NCI-H748 (cell line): Measurements from ENCODE around the gene ENO2.

Experiments used
- DNase-seq: peaks from one replicate; lab custom pipeline; 2025; ENCODE audit not compliant: unreplicated experiment; lab: John Stamatoyannopoulos, UW

Gene ENO2

DNA sequence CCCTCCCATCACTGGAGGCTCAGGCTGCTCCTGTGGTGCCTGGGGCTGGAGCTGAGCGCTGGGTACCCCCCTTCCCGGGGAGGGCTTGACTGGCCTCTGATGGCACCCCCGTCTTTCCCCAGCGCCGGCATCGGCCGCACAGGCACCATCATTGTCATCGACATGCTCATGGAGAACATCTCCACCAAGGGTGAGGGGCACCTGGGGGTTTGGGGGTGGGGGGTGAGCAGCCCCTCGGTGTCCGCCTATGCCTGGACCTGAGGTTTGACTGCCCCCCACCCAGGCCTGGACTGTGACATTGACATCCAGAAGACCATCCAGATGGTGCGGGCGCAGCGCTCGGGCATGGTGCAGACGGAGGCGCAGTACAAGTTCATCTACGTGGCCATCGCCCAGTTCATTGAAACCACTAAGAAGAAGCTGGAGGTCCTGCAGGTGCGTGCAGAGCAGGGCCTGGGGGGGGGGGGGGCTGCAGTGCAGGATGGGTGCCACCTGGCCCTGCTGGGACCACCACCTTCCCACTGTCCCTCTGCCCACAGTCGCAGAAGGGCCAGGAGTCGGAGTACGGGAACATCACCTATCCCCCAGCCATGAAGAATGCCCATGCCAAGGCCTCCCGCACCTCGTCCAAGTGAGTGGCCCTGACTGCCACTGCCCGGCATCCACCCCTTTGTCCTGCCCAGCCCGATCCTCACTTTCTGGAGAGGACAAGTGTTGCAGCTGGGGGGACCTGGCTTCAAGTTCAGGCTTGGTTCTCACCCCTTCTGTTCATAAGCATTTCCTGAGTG, 45.6 kb downstream of the ENO2 start:
- no peak for DNase-seq

DNA sequence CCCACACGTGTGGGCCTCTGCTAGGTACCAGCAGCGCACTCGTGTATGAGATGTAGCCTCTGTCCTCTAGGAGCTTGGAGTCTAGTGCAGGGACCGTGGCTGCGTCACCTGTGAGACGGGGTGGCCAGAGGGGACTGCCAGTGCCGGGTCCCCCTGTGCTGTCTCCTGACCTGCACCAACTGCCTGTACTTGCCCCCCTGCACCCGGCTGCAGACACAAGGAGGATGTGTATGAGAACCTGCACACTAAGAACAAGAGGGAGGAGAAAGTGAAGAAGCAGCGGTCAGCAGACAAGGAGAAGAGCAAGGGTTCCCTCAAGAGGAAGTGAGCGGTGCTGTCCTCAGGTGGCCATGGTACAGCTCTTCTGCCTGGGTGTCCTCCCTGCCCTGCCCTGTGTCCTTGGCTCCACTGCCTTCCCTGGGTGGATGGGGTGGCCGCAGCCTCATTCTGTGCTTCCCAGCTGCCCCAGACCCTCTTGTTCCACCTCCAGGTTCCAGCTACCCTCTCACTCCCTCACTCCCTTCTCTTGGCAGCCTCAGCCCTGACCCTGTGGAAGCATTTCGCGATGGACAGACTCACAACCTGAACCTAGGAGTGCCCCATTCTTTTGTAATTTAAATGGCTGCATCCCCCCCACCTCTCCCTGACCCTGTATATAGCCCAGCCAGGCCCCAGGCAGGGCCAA, 46.4 kb downstream of the ENO2 start:
- no peak for DNase-seq

DNA sequence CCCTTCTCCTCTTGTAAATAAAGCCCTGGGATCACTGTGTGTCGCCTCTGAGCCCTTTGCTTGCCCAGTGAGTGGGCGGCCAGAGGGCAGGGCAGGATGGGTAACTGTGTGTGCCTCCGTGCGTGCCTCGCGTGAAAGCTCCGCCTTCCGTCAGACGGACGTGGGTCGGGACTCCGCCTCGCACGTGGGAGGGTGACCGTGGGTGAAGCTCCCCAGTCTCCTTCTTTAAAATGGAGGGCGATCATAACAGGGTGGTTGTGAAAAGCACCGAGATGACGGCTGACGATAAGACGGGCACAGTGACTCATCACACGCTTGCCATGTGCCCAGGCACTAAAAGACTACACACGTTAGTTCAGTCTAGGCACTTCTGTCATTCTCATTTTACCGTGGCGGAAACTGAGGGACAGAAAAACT, 46.9 kb downstream of the ENO2 start:
- DNase-seq: no peak

DNA sequence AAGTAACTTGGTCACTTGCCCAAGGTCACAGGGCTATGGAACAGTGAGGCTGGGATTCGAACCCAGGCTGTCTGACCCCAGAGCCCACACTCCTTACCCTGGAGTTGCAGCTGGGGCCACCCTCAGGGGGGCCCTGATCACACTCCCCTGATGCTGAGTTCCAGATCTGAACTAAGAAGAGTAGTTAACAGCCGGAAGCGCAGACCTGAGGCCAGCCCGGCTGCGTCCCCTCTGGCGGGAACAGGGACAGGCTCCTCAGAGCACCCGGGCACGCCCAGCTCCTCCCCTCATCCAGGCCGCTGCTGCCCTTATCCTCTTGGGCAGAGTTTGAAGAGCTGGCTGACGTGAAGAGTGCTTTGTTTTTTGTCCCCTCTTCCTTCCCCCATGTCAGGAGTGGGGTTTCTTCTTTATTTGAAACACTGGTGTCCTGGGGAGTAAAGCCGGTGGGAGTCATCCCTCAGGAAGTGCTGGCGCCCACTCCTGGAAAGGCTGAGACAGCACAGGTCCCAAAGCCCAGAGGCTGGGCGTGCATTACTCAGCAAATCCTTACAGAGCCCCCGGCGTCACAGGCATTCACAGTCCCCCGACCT, 47.4 kb downstream of the ENO2 start:
- peak; percentile 83 for DNase-seq

DNA sequence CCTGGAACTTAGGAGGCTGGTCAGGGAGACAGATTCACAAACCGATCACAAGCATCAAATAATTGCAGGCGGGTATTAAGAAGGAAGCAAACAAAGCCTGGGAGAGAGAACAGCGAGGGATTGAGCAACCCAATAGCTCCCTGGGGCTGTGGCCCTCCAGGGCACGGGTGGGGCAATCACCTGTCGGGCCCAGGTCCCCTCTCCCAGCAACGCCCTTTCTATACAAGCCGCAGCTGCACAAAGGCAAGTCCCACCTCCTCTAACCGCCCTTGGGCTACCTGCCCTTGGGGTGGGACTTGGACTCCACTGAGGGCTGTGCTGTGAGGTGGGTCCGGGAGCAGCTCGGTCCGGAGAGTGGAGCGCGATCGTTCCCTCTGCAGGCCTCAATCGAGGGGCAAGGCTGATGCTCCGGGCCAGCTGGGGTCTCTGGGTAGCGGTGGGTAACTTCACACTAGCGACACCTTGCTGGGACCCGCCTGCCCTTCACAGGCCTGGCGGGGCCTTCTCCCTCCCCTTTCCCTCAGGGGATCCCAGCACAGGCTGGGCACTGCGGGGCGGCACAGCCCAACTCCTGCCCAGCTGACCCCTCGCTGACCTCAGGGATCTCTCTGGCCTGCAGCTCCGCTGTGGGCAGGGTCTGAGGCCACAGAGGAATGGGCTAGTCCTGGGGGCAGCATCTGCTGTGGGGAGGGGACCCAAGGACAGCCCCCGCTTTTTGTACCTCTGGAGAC, 48.1 kb downstream of the ENO2 start:
- DNase-seq: peak; percentile 78

DNA sequence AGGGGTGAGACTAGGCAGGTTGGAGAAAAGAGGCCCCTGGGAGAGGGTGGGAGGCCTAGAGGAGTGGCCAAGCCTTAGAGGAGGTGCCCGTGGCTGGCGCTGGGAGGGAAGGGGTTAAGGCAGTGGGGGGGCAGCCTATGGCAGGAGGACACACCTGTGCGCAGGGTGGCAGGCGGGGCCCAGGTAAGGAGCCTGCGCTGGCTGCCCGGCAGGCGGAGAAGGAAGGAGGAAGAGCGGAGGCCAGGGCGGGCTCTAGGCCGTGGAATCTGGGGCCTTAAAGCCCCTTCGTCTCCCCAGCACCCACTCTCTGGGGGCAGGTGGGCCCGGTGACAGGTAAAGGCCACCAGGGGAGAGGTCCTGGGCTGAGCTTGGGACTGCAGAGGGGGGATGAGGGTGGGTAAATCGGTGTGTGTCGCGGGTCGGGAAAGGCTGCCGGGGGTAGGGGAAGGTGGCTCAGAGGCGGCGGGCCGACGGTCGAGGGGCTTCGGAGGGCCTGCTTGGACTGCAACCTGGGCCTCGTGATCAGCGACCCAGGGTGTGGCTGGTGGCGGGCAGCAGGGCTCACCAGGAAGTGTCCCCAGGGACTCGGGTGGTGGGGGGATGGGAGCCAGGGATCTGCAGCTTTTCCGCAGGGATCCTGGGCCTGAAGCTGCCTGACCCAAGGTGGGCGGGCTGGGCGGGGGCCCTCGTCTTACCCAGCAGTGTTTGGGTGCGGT, 48.8 kb downstream of the ENO2 start:
- DNase-seq: peak; percentile 45

- DNase-seq: peak; percentile 6
These were observed 49.5 kb downstream of the ENO2 start for GRCh38 chr12:6963791-6964413.

DNA sequence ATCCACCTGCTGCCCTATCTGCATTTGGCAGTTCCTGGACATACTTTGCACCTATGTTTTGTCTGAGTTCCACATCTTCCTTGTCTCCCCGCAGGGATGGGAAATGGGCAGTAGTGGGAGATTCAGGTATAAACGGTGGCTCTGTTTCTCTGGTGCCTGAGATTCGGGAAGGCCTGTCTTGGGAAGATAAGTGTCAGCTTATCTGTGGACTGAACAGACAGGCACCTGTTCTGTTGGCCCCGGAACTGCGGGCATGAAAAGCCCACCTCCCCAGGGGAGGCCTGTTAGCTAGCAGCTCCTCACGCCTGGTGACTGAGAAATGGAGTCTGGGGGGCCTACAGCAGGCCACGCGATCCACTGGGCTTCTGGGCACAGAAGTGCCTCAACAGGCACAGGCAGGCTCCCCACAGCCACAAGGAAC, 50.2 kb downstream of the ENO2 start:
- no peak for DNase-seq

GRCh38 chr12:6965026-6965661, 50.8 kb downstream of the ENO2 start:
- peak; percentile 61 for DNase-seq

- no peak for DNase-seq
These were observed 51.3 kb downstream of the ENO2 start for GRCh38 chr12:6965714-6966113.

GRCh38 chr12:6966351-6966750, 52.0 kb downstream of the ENO2 start:
- DNase-seq: no peak

- DNase-seq: no peak
These were observed 53.3 kb downstream of the ENO2 start for GRCh38 chr12:6967651-6968100.

DNA sequence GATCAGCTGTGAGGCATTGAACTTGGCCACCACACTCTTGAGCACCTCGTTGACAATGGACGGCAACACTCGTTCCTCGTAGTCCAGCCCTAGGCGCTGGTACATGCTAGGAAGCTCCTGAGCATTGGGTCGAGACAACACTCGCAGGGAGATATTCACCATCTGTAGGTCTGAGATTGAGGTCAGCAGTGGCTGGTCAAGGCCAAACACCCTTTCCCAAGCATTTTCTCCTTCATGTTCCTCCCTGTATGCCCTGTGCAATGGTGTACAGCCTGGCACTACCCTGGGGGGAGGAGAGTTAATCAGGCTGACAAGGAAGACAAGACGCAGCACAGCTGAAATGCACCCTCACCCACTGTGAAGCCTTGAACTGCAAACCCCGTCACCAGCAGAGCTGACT, 54.0 kb downstream of the ENO2 start:
- DNase-seq: no peak

- DNase-seq: no peak
These were observed 55.7 kb downstream of the ENO2 start for GRCh38 chr12:6970096-6970527.
